Rectal smooth muscle tissue (tissue), 1 donor: ENCODE data around the gene CEBPZOS.
"Not testable (repeated sequence)": the region's sequence is repeated elsewhere in the genome, so short reads cannot be mapped to it uniquely, and the experiment has no call there.

ENCODE experiments used
- H3K27ac ChIP-seq: one replicate; pipeline ENCODE4 v1.7.0; 2013; ENCODE audit warnings: low read depth, low read length, inconsistent platforms
- H3K27me3 ChIP-seq: one replicate; pipeline ENCODE4 v1.7.0; 2013; ENCODE audit warnings: low read length; ENCODE audit not compliant: control insufficient read depth, insufficient read depth
- H3K36me3 ChIP-seq: one replicate; pipeline ENCODE4 v1.7.0; 2013; ENCODE audit warnings: low read length; ENCODE audit not compliant: control insufficient read depth, insufficient read depth
- H3K4me1 ChIP-seq: one replicate; pipeline ENCODE4 v1.7.0; 2013; ENCODE audit warnings: low read length; ENCODE audit not compliant: control insufficient read depth, insufficient read depth
- H3K4me3 ChIP-seq: one replicate; pipeline ENCODE4 v1.7.0; 2013; ENCODE audit warnings: low read length
- H3K9ac ChIP-seq: one replicate; pipeline ENCODE4 v1.7.0; 2013; ENCODE audit warnings: low read length

CEBPZOS gene

DNA sequence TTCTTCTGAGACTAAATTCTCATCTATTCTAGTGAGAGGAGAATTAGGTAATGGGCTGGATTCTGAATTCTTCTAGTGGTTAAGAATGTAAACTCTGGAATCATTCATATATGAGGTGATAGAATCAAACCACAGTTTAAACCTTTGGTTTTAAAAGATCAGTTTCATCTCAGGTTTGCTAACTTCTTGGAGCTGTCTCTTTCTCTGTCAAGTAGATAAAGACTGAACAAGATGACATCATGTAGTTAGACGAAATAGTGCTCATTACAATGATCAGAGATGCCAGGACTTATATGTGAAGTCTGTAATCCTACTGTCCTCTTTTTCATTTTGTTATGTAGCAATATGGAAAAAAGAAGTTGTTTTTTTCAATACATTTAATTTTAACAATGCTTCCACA lies 4.9 kb downstream of the CEBPZOS start:
- Histone ChIP-seq H3K27ac (no peak overlapping the region), H3K4me3 (no peak overlapping the region), H3K27me3 (no peaks in the 10 kb centered on the region), H3K36me3 (peaks cover 10% of the 10 kb centered on the region), H3K9ac (no peak overlapping the region), H3K4me1 (peaks cover 7% of the 10 kb centered on the region)

GRCh38 chr2:37201766-37202165 lies 5.5 kb downstream of the CEBPZOS start:
- Histone ChIP-seq H3K4me1 (peaks cover 7% of the 10 kb centered on the region), H3K27me3 (no peaks in the 10 kb centered on the region), H3K4me3 (no peak overlapping the region), H3K9ac (no peak overlapping the region), H3K36me3 (peaks cover 11% of the 10 kb centered on the region), H3K27ac (no peak overlapping the region)

- Histone ChIP-seq H3K4me1 (no peaks in the 10 kb centered on the region), H3K36me3 (peaks cover 11% of the 10 kb centered on the region)
Observed at GRCh38 chr2:37203708-37204107, 7.4 kb downstream of the CEBPZOS start.

DNA sequence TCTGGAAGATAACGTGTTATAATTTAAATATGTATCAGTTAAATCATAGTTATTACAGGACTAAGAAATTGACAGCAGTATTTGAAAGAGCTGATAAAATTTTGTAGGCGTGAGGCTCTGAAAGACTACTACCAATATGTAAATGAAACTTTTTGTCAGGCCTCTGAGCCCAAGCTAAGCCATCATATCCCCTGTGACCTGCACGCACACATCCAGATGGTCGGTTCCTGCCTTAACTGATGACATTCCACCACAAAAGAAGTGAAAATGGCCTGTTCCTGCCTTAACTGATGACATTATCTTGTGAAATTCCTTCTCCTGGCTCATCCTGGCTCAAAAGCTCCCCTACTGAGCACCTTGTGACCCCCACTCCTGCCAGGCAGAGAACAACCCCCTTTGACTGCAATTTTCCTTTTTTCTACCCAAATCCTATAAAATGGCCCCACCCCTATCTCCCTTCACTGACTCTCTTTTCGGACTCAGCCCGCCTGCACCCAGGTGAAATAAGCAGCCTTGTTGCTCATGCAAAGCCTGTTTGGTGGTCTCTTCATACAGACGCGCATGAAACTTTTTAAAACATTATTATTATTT lies 8.9 kb downstream of the CEBPZOS start:
- not testable (repeated sequence) for H3K4me3 ChIP-seq, H3K27me3 ChIP-seq, H3K27ac ChIP-seq, H3K4me1 ChIP-seq, H3K9ac ChIP-seq
- peaks cover 24% of the 10 kb centered on the region for H3K36me3 ChIP-seq

More at GRCh38 chr2:37203708-37204107, 7.4 kb downstream of the CEBPZOS start:
- Histone ChIP-seq H3K9ac (no peak overlapping the region), H3K4me3 (no peak overlapping the region), H3K27me3 (no peaks in the 10 kb centered on the region), H3K27ac (no peak overlapping the region)

- H3K4me1 ChIP-seq = no peaks in the 10 kb centered on the region
- H3K27ac ChIP-seq = no peak overlapping the region
- H3K9ac ChIP-seq = no peak overlapping the region
- H3K36me3 ChIP-seq = peaks cover 28% of the 10 kb centered on the region
- H3K27me3 ChIP-seq = no peaks in the 10 kb centered on the region
- no peak overlapping the region for H3K4me3 ChIP-seq
Observed at GRCh38 chr2:37205689-37206341, 9.5 kb downstream of the CEBPZOS start.

GRCh38 chr2:37206760-37207159 lies 10.5 kb downstream of the CEBPZOS start:
- peaks cover 28% of the 10 kb centered on the region for H3K36me3 ChIP-seq
- H3K27me3 ChIP-seq = not testable (repeated sequence)

DNA sequence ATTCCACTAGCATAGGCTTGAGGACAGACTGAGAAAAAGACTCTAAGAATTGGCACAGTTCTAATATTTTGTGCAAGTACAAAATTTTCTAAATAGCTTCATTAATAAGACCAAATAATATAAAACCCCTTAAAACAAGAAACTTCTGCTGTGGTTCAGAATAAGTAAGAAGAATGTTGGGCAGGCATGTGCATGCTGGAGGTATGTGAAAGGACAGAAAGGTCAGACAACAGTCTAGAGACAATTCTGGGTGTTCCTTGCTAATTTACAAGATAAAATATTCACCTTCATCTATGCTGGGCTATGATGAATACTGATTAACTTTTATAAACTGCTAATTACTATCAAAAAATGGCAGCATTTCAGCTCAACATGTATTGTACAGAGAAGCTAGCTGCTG lies 14.9 kb downstream of the CEBPZOS start:
- H3K27me3 ChIP-seq = no peaks in the 10 kb centered on the region
- H3K36me3 ChIP-seq = peaks cover 20% of the 10 kb centered on the region
- H3K4me1 ChIP-seq = no peaks in the 10 kb centered on the region
- H3K9ac ChIP-seq = no peak overlapping the region
- no peak overlapping the region for H3K4me3 ChIP-seq
- no peak overlapping the region for H3K27ac ChIP-seq

More at GRCh38 chr2:37206760-37207159, 10.5 kb downstream of the CEBPZOS start:
- H3K27ac ChIP-seq, H3K4me3 ChIP-seq, H3K9ac ChIP-seq, H3K4me1 ChIP-seq: not testable (repeated sequence)

- H3K4me1 ChIP-seq = no peaks in the 10 kb centered on the region
- no peak overlapping the region for H3K4me3 ChIP-seq
- H3K27me3 ChIP-seq = no peaks in the 10 kb centered on the region
- peaks cover 23% of the 10 kb centered on the region for H3K36me3 ChIP-seq
- no peak overlapping the region for H3K9ac ChIP-seq
- H3K27ac ChIP-seq = no peak overlapping the region
Observed at GRCh38 chr2:37211939-37212338, 15.6 kb downstream of the CEBPZOS start.

DNA sequence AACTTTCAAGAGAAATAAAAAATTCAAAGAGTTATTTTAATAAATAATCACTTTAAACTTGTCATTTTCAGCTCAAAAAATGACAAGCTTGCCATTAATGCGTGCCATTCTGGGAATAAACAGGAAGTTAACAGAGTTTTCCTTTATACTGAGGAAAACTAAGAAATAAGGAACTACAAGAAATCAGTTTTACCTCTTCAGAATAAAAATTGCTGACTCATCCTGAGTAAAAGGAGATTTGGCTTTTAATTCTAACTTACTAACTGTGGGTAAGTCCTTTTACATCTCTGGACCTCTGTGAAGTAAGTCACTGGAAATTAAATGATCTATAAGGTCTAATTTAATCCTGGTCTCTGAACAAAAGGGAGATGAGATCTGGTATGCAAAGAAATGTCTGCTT lies 19.0 kb downstream of the CEBPZOS start:
- Histone ChIP-seq H3K27ac (no peak overlapping the region), H3K36me3 (peaks cover 10% of the 10 kb centered on the region), H3K27me3 (no peaks in the 10 kb centered on the region)

DNA sequence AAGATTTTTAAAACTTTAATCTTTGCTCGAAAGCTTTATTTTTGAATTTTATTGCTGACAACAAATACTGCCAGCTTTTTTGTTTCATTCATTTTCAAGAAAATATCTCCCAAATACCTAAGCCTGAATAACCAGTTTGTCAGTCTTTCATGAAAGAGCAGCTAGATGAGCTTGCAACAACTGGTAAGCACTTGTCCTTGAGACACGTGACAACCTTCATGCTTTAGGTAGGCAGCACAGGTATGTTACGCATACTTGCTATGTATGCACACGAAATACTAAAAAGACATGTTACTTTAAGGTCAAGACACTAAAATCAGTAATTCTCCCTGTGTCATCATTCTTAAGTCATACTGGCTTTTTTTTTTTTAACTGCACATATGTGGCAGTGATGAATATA lies 22.8 kb downstream of the CEBPZOS start:
- H3K4me3 ChIP-seq = no peak overlapping the region
- H3K27ac ChIP-seq = no peak overlapping the region
- H3K4me1 ChIP-seq = no peaks in the 10 kb centered on the region
- peaks cover 13% of the 10 kb centered on the region for H3K36me3 ChIP-seq
- no peak overlapping the region for H3K9ac ChIP-seq
- no peaks in the 10 kb centered on the region for H3K27me3 ChIP-seq

More for the DNA sequence above, 19.0 kb downstream of the CEBPZOS start:
- Histone ChIP-seq H3K4me3 (no peak overlapping the region), H3K4me1 (no peaks in the 10 kb centered on the region), H3K9ac (no peak overlapping the region)

- no peaks in the 10 kb centered on the region for H3K4me1 ChIP-seq
- H3K27ac ChIP-seq = no peak overlapping the region
- H3K4me3 ChIP-seq = no peak overlapping the region
- peaks cover 17% of the 10 kb centered on the region for H3K36me3 ChIP-seq
- no peak overlapping the region for H3K9ac ChIP-seq
- H3K27me3 ChIP-seq = no peaks in the 10 kb centered on the region
Observed at GRCh38 chr2:37223131-37223530, 26.8 kb downstream of the CEBPZOS start.

GRCh38 chr2:37224063-37224462 lies 27.8 kb downstream of the CEBPZOS start:
- no peak overlapping the region for H3K4me3 ChIP-seq
- H3K4me1 ChIP-seq = no peaks in the 10 kb centered on the region
- H3K36me3 ChIP-seq = peaks cover 20% of the 10 kb centered on the region

GRCh38 chr2:37225129-37225528 lies 28.8 kb downstream of the CEBPZOS start:
- H3K9ac ChIP-seq, H3K4me1 ChIP-seq, H3K4me3 ChIP-seq, H3K27ac ChIP-seq, H3K27me3 ChIP-seq: not testable (repeated sequence)
- H3K36me3 ChIP-seq = peaks cover 20% of the 10 kb centered on the region

More at GRCh38 chr2:37224063-37224462, 27.8 kb downstream of the CEBPZOS start:
- Histone ChIP-seq H3K27ac (no peak overlapping the region), H3K9ac (no peak overlapping the region), H3K27me3 (no peaks in the 10 kb centered on the region)
